H1 (cell line): ENCODE data around the gene TMEM79. TPM values are rescaled to one million over a fixed set of nuclear protein-coding genes. Genes with fewer than 3 reads are reported as not detected.

Source experiments
- CTCF ChIA-PET: fragments of 300-600 bp; sonication (Branson Sonifier 250); formaldehyde crosslinking; loops from one replicate; lab custom pipeline; 2021; ENCODE audit not compliant: partially characterized antibody; lab: Charles Lee
- POLR2A ChIA-PET: fragments of 300-600 bp; sonication (Branson Sonifier 250); formaldehyde crosslinking; loops from one replicate; lab custom pipeline; 2021; ENCODE audit warnings: inconsistent platforms; ENCODE audit not compliant: partially characterized antibody; lab: Charles Lee
- DNase-seq, 2 experiments: peaks; one replicate each; pipeline versions ENCODE4 v3.0.0 to v3.0.0-alpha.2; 2010 to 2022; ENCODE audit warnings: low spot score in 2 of 2, low read depth in 1 of 2, mixed read lengths in 1 of 2
- FAIRE-seq: peaks from 2 replicates; lab custom pipeline; 2011; peaks lifted over from hg19 to GRCh38; lab: Jason Lieb, UNC
- H2AFZ ChIP-seq: 2 replicates; pipeline ENCODE4 v1.8.1; 2012; ENCODE audit warnings: low read length, inconsistent platforms
- H2AK5ac ChIP-seq: 2 replicates; pipeline ENCODE4 v1.6.1; 2013; ENCODE audit warnings: low read depth, low read length
- H2BK120ac ChIP-seq: replicated peaks from 2 replicates; pipeline ENCODE3; 2013; ENCODE audit warnings: low read depth, low read length, inconsistent platforms
- H2BK12ac ChIP-seq: 2 replicates; pipeline ENCODE4 v1.6.1; 2013; ENCODE audit warnings: low read depth, low read length
- H2BK15ac ChIP-seq: 2 replicates; pipeline ENCODE4 v1.6.1; 2013; ENCODE audit warnings: low read length
- H2BK20ac ChIP-seq: 2 replicates; pipeline ENCODE4 v1.6.1; 2013; ENCODE audit warnings: low read length
- H2BK5ac ChIP-seq: 2 replicates; pipeline ENCODE4 v1.6.1; 2013; ENCODE audit warnings: low read depth, low read length
- H3K14ac ChIP-seq: 2 replicates; pipeline ENCODE4 v1.6.1; 2013; ENCODE audit warnings: inconsistent platforms; ENCODE audit not compliant: insufficient read length
- H3K18ac ChIP-seq: 2 replicates; pipeline ENCODE4 v1.6.1; 2013; ENCODE audit warnings: low read length; ENCODE audit errors: extremely low read depth
- H3K23ac ChIP-seq: 2 replicates; pipeline ENCODE4 v1.6.1; 2013; ENCODE audit warnings: inconsistent platforms; ENCODE audit not compliant: insufficient read length
- H3K23me2 ChIP-seq: 2 replicates; pipeline ENCODE4 v1.6.1; 2013; ENCODE audit warnings: low read depth, low read length
- H3K27ac ChIP-seq: 2 replicates; pipeline ENCODE4 v1.6.1; 2011; ENCODE audit warnings: low read depth, low read length, inconsistent platforms
- H3K27me3 ChIP-seq, 4 experiments: replicated peaks in 1 of 4; 1 replicate in 1 of 4; 2 replicates in 3 of 4; pipeline versions ENCODE4 v1.6.1 to v1.8.1; 2011 to 2013; ENCODE audit warnings: low read length in 3 of 4, mild to moderate bottlenecking in 3 of 4, inconsistent platforms in 2 of 4, mixed read lengths in 2 of 4, moderate library complexity in 1 of 4; ENCODE audit not compliant: control insufficient read depth in 3 of 4, insufficient read depth in 3 of 4; ENCODE audit errors: extremely low read depth in 1 of 4
- H3K36me3 ChIP-seq, 4 experiments: 2 replicates each; pipeline versions ENCODE4 v1.6.1 to v1.8.1; 2011 to 2013; ENCODE audit warnings: mild to moderate bottlenecking in 4 of 4, low read length in 3 of 4, moderate library complexity in 2 of 4, control low read depth in 1 of 4, inconsistent platforms in 1 of 4; ENCODE audit not compliant: insufficient read depth in 4 of 4, control insufficient read depth in 2 of 4
- H3K4ac ChIP-seq: replicated peaks from 2 replicates; pipeline ENCODE3; 2013; ENCODE audit warnings: low read length, low read depth, mixed read lengths, inconsistent platforms; ENCODE audit not compliant: insufficient read length
- H3K4me1 ChIP-seq, 4 experiments: replicated peaks in 1 of 4; 1 replicate in 1 of 4; 2 replicates in 3 of 4; pipeline versions ENCODE4 v1.6.1 to v1.8.1; 2011 to 2013; ENCODE audit warnings: low read length in 3 of 4, inconsistent platforms in 2 of 4, mixed read lengths in 1 of 4; ENCODE audit not compliant: insufficient read depth in 4 of 4, control insufficient read depth in 3 of 4
- H3K4me2 ChIP-seq, 2 experiments: 2 replicates each; pipeline versions ENCODE4 v1.6.1 to v1.8.1; 2011 to 2013; ENCODE audit warnings: low read depth in 2 of 2, low read length in 2 of 2, control low read depth in 1 of 2, inconsistent platforms in 1 of 2, mild to moderate bottlenecking in 1 of 2; ENCODE audit not compliant: insufficient read depth in 1 of 2
- H3K4me3 ChIP-seq, 4 experiments: fragments of 200-600, 300-600 bp in 1 of 4; sonication (generic), shearing (Covaris generic), sonication (Bioruptor Twin) in 1 of 4; 2 replicates each; pipeline versions ENCODE4 v1.5.1 to v1.8.1; 2011 to 2016; ENCODE audit warnings: low read length in 4 of 4, low read depth in 3 of 4, control low read depth in 2 of 4, inconsistent platforms in 2 of 4, mild to moderate bottlenecking in 2 of 4, mixed read lengths in 1 of 4, moderate library complexity in 1 of 4; ENCODE audit not compliant: insufficient read depth in 2 of 4; ENCODE audit errors: extremely low read depth in 1 of 4
- H3K56ac ChIP-seq: replicated peaks from 2 replicates; pipeline ENCODE3; 2013; ENCODE audit warnings: low read depth, mild to moderate bottlenecking, mixed read lengths, low read length, inconsistent platforms; ENCODE audit not compliant: insufficient read length
- H3K79me1 ChIP-seq: 2 replicates; pipeline ENCODE4 v1.6.1; 2013; ENCODE audit warnings: low read depth, low read length, control low read depth
- H3K79me2 ChIP-seq, 2 experiments: 2 replicates each; pipeline versions ENCODE4 v1.6.1 to v1.8.1; 2012 to 2013; ENCODE audit warnings: low read length in 2 of 2, mild to moderate bottlenecking in 2 of 2, inconsistent platforms in 1 of 2; ENCODE audit not compliant: insufficient read depth in 2 of 2, control insufficient read depth in 1 of 2
- H3K9ac ChIP-seq, 4 experiments: replicated peaks in 1 of 4; 1 replicate in 1 of 4; 2 replicates in 3 of 4; pipeline versions ENCODE4 v1.6.1 to v1.8.1; 2011 to 2013; ENCODE audit warnings: low read depth in 3 of 4, low read length in 3 of 4, control low read depth in 2 of 4, mild to moderate bottlenecking in 2 of 4, moderate library complexity in 2 of 4, inconsistent platforms in 1 of 4; ENCODE audit errors: extremely low read depth in 1 of 4
- H3K9me3 ChIP-seq, 2 experiments: 2 replicates each; pipeline versions ENCODE4 v1.6.1 to v1.8.1; 2012 to 2013; ENCODE audit warnings: mild to moderate bottlenecking in 2 of 2, moderate library complexity in 2 of 2, control low read depth in 1 of 2, inconsistent platforms in 1 of 2, low read depth in 1 of 2, low read length in 1 of 2, mixed read lengths in 1 of 2; ENCODE audit not compliant: insufficient read depth in 2 of 2
- H4K20me1 ChIP-seq, 2 experiments: replicated peaks in 1 of 2; 2 replicates each; pipeline versions ENCODE3 to v1.8.1; 2011 to 2013; ENCODE audit warnings: inconsistent platforms in 2 of 2, low read length in 2 of 2, mild to moderate bottlenecking in 1 of 2; ENCODE audit not compliant: insufficient read depth in 2 of 2, control insufficient read depth in 1 of 2
- H4K5ac ChIP-seq: 2 replicates; pipeline ENCODE4 v1.6.1; 2013; ENCODE audit warnings: low read length, low read depth, mixed read lengths, inconsistent platforms; ENCODE audit not compliant: insufficient read length
- H4K8ac ChIP-seq: 2 replicates; pipeline ENCODE4 v1.8.0; 2013; ENCODE audit warnings: mild to moderate bottlenecking, moderate library complexity, low read length, inconsistent platforms; ENCODE audit not compliant: insufficient read depth; ENCODE audit errors: extremely low read depth
- H4K91ac ChIP-seq: replicated peaks from 2 replicates; pipeline ENCODE3; 2013; ENCODE audit warnings: low read length, mixed read lengths, inconsistent platforms; ENCODE audit not compliant: insufficient read length
- MAFK ChIP-seq: IDR thresholded peaks from 2 replicates; pipeline ENCODE4 v1.6.1; 2012; ENCODE audit warnings: low read depth, mild to moderate bottlenecking, improper control_type of control experiment, low read length
- WGBS, 2 experiments: shearing (Covaris generic) in 1 of 2; methylation state at CpG; one replicate each; pipeline versions ENCODE4 v1.1.6 to v1.1.7; 2013 to 2015; ENCODE audit warnings: low lambda C conversion rate in 2 of 2, mixed read lengths in 2 of 2, inconsistent platforms in 1 of 2, low coverage in 1 of 2, missing lambda C conversion rate in 1 of 2; ENCODE audit not compliant: insufficient replicate concordance in 2 of 2, insufficient coverage in 1 of 2, insufficient read length in 1 of 2; ENCODE audit errors: extremely low coverage in 1 of 2, missing lambda C conversion rate in 1 of 2; 5-methylcytosine and 5-hydroxymethylcytosine counted together
- polyA plus RNA-seq, 7 experiments: library from polyadenylated mRNA; depleted of rRNA in 3 of 7; stranded (reverse) in 5 of 7; unstranded in 2 of 7; fragments of >200 nt in 5 of 7; fragments of 200-250 nt in 2 of 7; gene quantifications; 1 replicate in 5 of 7; 2 replicates in 1 of 7; 4 replicates in 1 of 7; pipeline versions ENCODE4 v1.2.1 to v1.2.3, GENCODE V29; 2011 to 2013; ENCODE audit warnings: missing spikeins in 2 of 7, mixed read lengths in 2 of 7
- total RNA-seq: library from RNA; stranded (reverse); fragmentation: NEBNext Ultra II Directional; extraction: Animal tissue kit (Norgen Biotek cat#: 25700); gene quantifications from 2 replicates; pipeline ENCODE4 v1.2.1, GENCODE V29; 2021

TMEM79 gene
- total and polyA plus RNA-seq, 2 of the 8 experiments (the other 6 are each of a cell fraction or from before 2014, with no cell fraction given) = 2.1 to 2.3 TPM

DNA sequence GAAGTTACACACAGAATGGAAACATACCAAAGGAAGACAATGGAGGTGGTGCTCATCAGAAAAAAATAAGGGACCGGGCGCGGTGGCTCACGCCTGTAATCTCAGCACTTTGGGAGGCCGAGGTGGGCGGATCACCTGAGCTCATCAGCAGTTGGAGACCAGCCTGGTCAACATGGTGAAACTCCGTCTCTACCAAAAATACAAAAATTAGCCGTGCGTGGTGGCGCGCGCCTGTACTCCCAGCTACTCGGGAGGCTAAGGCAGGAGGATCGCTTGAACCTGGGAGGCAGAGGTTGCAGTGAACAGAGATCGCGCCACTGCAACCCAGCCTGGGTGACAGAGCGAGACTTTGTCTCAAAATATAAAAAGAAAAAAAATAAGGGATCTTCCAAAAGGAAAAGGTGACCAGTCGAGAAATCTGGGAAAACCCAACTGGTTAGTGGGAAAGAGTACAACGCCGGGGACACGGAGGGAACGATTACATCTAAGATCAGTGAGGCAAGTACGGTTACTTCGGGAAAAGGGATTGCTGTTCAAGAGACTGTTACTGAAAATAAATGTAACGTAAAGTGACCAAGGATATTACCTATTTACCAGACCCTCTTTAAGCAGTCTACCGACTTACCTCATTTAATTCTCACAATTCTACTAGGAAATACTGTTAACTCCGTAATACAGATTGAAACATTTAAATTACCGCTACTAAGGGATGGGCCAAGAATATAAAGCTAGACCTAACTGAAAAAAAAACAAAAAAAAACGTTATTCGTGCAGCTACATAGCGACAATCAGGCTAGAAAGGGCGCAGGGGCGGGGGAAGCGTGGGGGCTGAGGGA lies 53.1 kb downstream of the TMEM79 start:
- no peak for FAIRE-seq
- H3K4ac ChIP-seq = peak overlapping the region; percentile 85
- peaks cover 7 to 9% of the 10 kb centered on the region in 2 experiments for H4K20me1 ChIP-seq
- peak overlapping the region; percentile 81 for H3K27ac ChIP-seq
- H4K91ac ChIP-seq = peak overlapping the region; percentile 89
- 0 out of 2 replicates have a peak overlapping the region, but pooled peaks have one; percentile 28 for H2AFZ ChIP-seq
- H2BK12ac ChIP-seq = no peak overlapping the region
- no peak for DNase-seq
- H3K79me1 ChIP-seq = 0 out of 2 replicates have a peak, but pooled peaks cover 2% of the 10 kb centered on the region
- H4K5ac ChIP-seq = peak overlapping the region; percentile 93
- no peak overlapping the region for H2BK15ac ChIP-seq
- WGBS, 2 experiments = 45% methylated on average over 34 of the region's 34 CpGs; no CpG with 5 or more reads in 1 of the 2 experiments
- H3K36me3 ChIP-seq = peaks cover 6 to 35% (median 26%) of the 10 kb centered on the region in 4 experiments
- ChIA-PET CTCF (interaction anchor here (0.6 to 3.0 kb wide), 16 partner anchors 7 to 1864 kb away, joined by 3 to 24 read pairs (median 3); no protein-coding TSS in a partner anchor), POLR2A (interaction anchor here (0.9 to 4.1 kb wide), 10 partner anchors 8 to 155 kb away, joined by 3 to 26 read pairs (median 4); partner anchors contain the start of genes PMF1, SMG5 and TMEM79)
- peaks cover 7% of the 10 kb centered on the region for H3K23me2 ChIP-seq
- no peak overlapping the region for H2AK5ac ChIP-seq
- peak overlapping the region; percentile 84 for H3K14ac ChIP-seq
- H4K8ac ChIP-seq = peak overlapping the region; percentile 58; the same call in 1 of the 2 replicates
- H2BK20ac ChIP-seq = no peak overlapping the region
- TF ChIP-seq MAFK = no peak
- H3K4me3 ChIP-seq = peak overlapping the region; percentile 83 to 100 (median 94)
- H3K27me3 ChIP-seq = no peaks in the 10 kb centered on the region
- H2BK5ac ChIP-seq = peak overlapping the region; percentile 77
- peak overlapping the region; percentile 73 to 97 (median 84) for H3K9ac ChIP-seq
- no peaks in the 10 kb centered on the region for H3K9me3 ChIP-seq
- 0 out of 7 replicates have a peak, but pooled peaks cover 0 to 2% (median 0%) of the 10 kb centered on the region in 4 experiments for H3K4me1 ChIP-seq
- peak overlapping the region; percentile 97 for H3K18ac ChIP-seq
- H3K4me2 ChIP-seq = peak overlapping the region; percentile 68 to 72
- peaks cover 21 to 43% of the 10 kb centered on the region in 2 experiments for H3K79me2 ChIP-seq
- H3K23ac ChIP-seq = no peak overlapping the region
- H2BK120ac ChIP-seq = no peak overlapping the region
- H3K56ac ChIP-seq = peak overlapping the region; percentile 91
